GM23248 (cell line): ENCODE data around the gene ARID1B.

Source experiments
- EZH2 ChIP-seq: fragments of 200-600 bp; sonication (generic); IDR thresholded peaks from 2 replicates; pipeline ENCODE4 v1.6.1; 2018; ENCODE audit warnings: antibody characterized with exemption, mild to moderate bottlenecking; ENCODE audit not compliant: insufficient read depth, poor library complexity, severe bottlenecking
- EZH2phosphoT487 ChIP-seq: fragments of 200-600 bp; sonication (generic); IDR thresholded peaks from 2 replicates; pipeline ENCODE4 v1.6.1; 2018; ENCODE audit warnings: antibody characterized with exemption, moderate library complexity, mild to moderate bottlenecking, low read depth; ENCODE audit not compliant: insufficient read depth

GRCh38 chr6:156773476-156773875 lies 3.7 kb upstream of the ARID1B start:
- TF ChIP-seq EZH2, result no peak
- no peak for TF ChIP-seq EZH2phosphoT487
